GM11168 (cell line): ENCODE results near the gene TRAF3IP1.
"Not testable (repeated sequence)": the region's sequence is repeated elsewhere in the genome, so short reads cannot be mapped to it uniquely, and the experiment has no call there.

Experiments used
- in situ Hi-C: fragments of 300-500 bp; cut with MboI; formaldehyde crosslinking; loops from one replicate; pipeline ENCODE4 v1.12.0; 2022; ENCODE audit warnings: low sequenced_read_pairs; ENCODE audit not compliant: unreplicated experiment

Gene TRAF3IP1

GRCh38 chr2:238320246-238320647 is at the start of gene TRAF3IP1:
Gene TRAF3IP1, plus strand, starts transcription at chr2:238320518. Its CDS starts 145 bp downstream, at chr2:238320663.
- in situ Hi-C loops = no loop called here

GRCh38 chr2:238270606-238271005 is 49.7 kb upstream of the TRAF3IP1 start:
- in situ Hi-C loops = no loop called here

- in situ Hi-C loops = no loop called here
Observed at GRCh38 chr2:238271061-238271554, 49.2 kb upstream of the TRAF3IP1 start.

- in situ Hi-C loops = not testable (repeated sequence)
Observed at GRCh38 chr2:238271686-238272085, 48.6 kb upstream of the TRAF3IP1 start.

- in situ Hi-C loops = no loop called here
Observed at GRCh38 chr2:238272156-238272555, 48.2 kb upstream of the TRAF3IP1 start.

GRCh38 chr2:238273433-238273832 is 46.9 kb upstream of the TRAF3IP1 start:
- in situ Hi-C loops = not testable (repeated sequence)

GRCh38 chr2:238274152-238274865 is 46.0 kb upstream of the TRAF3IP1 start:
- in situ Hi-C loops = no loop called here

GRCh38 chr2:238277695-238278094 is 42.6 kb upstream of the TRAF3IP1 start:
- in situ Hi-C loops = no loop called here

GRCh38 chr2:238278626-238279323 is 41.5 kb upstream of the TRAF3IP1 start:
- in situ Hi-C loops = no loop called here

- in situ Hi-C loops = no loop called here
Observed at GRCh38 chr2:238279324-238279682, 41.0 kb upstream of the TRAF3IP1 start.

- in situ Hi-C loops = no loop called here
Observed at GRCh38 chr2:238280083-238280825, 40.1 kb upstream of the TRAF3IP1 start.

GRCh38 chr2:238281826-238282480 is 38.4 kb upstream of the TRAF3IP1 start:
- in situ Hi-C loops = no loop called here

- in situ Hi-C loops = no loop called here
Observed at GRCh38 chr2:238282861-238283738, 37.2 kb upstream of the TRAF3IP1 start.

GRCh38 chr2:238284802-238285515 is 35.4 kb upstream of the TRAF3IP1 start:
- in situ Hi-C loops = no loop called here

GRCh38 chr2:238285653-238286082 is 34.6 kb upstream of the TRAF3IP1 start:
- in situ Hi-C loops = no loop called here

- in situ Hi-C loops = no loop called here
Observed at GRCh38 chr2:238286095-238286494, 34.2 kb upstream of the TRAF3IP1 start.

- in situ Hi-C loops = no loop called here
Observed at GRCh38 chr2:238286551-238286950, 33.8 kb upstream of the TRAF3IP1 start.

- in situ Hi-C loops = no loop called here
Observed at GRCh38 chr2:238286987-238287736, 33.2 kb upstream of the TRAF3IP1 start.
